HG03432 (cell line): ENCODE data around the gene RNF220.

Experiments used
- ATAC-seq: cut with Tn5 transposase; IDR thresholded peaks from one replicate; pipeline ENCODE4 v1.9.1; 2021; ENCODE audit warnings: mild to moderate bottlenecking, moderate library complexity; ENCODE audit not compliant: unreplicated experiment

RNF220 gene

DNA sequence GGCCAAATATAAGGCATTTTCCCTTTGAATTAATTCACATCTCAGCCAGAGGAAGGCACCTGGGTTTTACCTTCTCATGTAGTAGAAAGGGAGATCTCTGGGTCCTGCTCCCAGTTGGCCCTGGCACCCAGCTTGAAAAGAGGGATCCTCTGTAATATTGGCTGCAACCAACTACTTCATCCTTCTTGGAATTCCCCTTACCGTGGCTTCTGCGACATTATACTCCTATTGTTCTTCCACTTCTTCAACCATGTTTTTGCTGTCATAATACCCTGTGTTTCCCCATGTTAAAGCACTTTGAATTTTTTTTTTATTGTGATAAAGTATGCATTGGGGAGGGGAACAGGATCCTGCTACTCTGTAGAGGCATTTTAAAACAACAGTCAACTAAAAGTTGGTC, 26.8 kb downstream of the RNF220 start:
- ATAC-seq: no peak

DNA sequence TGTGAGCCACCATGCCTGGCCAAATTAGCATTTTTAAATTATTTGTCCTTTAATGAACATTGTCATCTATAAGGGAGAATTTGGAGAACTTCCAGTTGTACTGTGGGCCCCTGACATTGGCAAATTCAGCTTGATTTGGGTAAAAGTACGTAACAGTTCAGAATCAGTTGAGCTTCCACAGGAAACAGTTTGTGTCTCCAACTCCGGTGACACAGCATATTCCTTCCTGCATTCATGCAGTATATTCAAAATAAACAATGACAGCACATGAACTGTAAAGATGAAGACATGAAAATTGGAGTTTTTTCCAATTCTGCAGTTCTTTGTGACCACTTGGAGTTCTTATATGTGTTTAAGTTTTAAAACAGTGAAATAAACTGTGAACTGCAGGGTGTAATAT, 28.2 kb downstream of the RNF220 start:
- no peak for ATAC-seq

DNA sequence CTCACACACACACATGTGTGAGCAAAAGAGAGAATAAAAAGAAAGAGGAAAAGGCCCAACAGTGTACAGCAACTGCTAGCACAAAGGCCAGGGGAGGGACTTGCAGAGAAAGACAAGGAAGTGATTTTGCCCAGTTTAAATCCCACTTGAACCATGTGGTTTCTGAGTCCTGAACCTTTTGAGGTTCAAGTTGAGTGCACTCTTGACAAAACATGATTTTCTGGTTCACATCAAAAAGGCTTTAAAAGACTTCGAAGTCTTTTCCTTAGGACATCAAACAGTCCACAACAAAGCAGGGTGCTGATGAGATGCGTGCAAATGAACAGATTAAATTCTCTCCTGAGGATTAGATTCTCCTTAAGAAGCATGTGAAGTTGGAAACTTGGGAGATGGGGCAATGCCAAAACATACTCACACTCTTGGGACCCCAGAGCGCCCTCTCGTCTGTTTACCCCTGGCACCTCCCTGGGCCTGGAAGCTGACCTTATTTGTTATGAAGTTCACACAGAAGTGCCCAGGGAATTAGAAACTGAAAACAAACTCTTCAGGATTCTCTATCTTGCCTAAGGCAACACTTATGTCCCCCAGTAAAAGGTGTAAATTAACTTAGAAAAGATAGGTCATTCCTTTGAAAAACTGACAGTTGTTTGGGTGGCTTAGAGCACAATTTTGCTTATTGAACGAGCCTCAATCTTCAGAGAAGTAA, 31.5 kb downstream of the RNF220 start:
- no peak for ATAC-seq

DNA sequence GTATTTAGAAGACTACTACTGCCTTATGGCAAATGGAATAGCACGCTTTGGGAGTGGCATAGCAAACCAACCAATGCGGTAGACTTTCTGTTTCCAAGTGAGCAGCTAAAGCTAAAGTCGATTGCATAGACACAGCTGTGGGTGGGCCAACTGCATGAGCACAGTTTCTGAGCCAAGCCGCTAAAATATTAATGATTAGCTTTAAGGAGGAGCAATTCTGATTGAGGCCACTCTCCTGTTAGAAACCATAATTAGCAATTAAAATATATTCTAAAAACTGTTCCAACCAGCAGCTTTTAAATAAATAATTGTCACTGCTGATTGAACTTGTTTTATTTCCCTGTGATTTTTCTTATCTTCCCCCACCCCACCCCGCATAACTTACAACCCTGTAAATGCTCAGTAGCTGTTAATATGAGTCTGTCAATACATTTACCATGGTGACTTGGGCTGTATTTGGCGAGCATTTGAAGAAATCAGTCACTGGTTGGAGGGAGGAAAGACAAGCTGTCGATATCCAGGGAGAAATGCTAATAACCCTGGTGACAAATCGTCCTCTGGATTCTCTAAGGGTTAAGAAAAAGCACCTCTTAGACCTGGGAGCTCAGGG, 32.2 kb downstream of the RNF220 start:
- ATAC-seq: no peak

DNA sequence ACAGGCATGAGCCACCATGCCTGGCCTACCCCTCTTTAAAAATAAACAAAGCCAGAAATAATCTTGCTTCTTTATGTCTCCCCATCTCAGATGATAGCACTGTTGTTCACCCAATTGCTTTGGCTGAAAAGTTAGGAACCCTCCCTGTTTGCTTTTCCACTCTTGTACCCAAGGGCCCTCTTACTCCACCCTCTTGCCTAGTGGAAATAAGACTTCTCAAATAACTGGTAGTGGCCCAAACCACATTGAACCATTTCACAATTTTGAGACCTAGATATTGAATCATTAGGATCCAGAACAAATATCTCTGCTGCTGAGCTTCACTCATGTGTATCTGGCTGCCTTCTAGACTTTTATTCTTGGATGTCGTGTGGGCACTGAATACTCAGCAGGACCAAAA, 37.7 kb downstream of the RNF220 start:
- no peak for ATAC-seq

DNA sequence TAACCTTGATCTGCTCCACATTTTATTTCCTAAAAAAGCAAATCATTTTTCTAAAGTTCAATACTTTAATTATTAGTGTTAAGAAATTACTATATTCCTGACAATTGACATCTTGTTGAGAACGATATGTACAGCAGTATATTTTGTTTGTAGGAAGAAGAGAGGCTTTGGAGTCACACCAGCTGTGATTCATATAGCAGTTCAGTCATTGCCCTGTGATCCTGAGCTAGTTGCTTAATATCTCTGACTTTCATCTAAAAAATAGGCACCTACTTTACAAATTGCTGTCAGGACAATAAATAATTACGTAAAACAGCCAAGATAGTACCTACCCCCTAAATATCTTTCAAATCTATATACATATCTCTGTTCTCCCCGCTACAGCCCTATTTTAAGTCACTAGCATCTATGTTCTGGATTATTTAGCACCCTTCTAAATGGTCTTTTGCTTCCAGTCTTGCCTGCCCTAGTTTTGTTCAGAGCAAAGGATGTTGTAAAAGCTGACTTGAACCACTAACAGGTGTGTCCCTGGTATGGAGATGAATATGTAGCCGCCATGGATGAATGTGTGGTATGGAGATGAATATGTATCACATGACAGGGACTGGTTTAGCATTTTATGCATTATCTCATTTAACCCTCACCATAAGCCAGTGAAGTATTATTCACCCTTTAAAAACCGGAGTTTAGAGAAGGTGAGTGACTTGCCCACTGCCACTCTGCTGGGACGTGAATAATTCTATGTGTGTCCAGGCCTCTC, 42.2 kb downstream of the RNF220 start:
- no peak for ATAC-seq

DNA sequence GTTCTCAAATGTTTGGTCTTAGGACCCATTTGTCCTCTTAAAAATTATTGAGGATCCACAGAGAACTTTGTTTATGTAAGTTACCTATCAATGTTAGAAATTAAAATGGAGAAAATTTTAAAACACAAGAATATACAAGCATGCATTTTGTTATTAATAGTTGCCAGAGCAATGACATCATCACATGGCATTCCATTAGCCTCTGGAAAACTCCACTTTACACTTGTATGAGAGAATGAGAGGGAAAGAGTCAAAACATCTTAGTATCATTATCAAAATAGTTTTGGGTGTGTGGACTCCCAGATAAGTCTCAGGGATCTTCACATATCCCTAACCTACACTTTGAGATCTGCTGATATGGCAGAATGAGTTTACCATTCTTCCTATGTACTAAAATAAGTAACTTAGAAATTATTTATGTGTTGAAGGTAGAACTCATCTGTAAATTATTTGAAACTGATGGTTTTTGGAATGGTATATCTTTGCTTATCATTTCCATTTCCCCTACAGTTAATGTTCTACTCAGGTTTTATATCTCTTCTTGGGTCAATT, 48.8 kb downstream of the RNF220 start:
- no peak for ATAC-seq

DNA sequence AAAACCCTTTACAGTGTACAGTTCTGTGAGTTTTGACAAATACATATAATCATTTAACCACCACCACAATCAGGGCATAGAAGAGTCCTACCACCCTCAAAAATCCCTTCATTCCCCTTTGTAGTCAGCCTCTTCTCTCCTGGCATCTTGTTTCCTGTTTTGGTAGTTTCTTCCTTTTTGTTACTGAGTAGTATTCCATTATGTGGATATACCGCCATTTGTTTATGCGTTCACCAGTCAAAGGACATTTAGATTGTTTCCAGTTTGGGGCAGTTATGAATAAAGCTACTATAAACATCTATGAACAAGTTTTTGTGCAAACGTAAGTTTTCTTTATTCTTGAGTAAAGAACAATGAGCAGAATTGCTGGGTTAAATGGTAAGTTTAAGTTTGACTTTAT, 49.6 kb downstream of the RNF220 start:
- ATAC-seq: no peak

DNA sequence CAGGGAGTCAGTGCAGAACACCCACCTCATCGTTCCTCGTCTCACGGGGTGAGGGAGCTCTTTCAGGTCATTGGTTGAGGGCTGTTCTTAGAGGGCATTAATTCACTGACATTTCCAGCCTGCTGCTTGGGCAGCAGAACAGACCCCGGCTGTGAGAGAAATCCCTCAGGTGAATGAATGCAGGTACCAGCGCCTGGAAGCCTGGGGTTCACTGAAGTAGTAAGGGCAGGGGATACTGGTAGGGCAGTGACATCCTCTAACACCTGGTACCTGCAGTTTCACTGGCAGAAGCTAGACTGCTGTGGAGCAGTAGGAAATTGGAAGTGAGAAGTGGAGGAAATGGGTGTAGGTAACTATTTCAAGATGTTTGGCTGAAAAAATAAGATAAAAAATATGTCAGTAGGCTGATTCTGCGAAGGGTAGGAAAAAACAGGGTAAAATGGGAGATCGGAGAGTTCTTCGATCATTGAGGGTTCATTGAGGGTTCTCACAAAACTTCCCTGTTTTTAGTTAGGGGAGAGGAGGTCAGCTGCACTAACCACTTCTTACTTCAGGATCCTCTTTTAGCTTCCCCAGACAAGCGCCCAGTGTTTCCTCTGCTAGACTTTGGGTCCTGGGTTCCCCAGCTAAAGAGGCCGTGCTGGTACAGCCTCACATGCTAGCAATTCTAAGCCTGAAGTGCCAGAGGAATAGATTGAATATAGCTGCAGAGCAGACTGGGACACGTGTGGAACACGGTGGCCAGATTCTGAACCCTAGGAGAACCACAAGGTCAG, 55.2 kb downstream of the RNF220 start:
- no peak for ATAC-seq

DNA sequence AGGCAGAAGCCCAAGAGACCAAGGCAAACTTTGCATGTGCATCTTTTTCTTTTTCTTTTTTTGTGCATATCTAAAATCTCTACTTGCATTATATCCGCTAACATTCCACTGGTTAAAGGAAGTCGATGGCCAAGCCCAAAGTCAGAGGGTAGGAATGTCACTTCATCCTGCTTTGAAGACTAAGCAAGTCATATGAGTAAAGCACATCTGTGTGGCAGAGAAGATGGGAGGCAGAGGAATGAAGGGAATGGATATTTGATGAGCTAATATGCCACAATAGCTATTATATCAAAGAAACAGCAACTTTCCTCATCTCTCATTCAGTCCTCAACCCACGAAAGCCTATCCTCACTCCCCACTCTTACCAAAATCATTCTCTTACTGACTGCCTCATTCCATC, 59.3 kb downstream of the RNF220 start:
- no peak for ATAC-seq

DNA sequence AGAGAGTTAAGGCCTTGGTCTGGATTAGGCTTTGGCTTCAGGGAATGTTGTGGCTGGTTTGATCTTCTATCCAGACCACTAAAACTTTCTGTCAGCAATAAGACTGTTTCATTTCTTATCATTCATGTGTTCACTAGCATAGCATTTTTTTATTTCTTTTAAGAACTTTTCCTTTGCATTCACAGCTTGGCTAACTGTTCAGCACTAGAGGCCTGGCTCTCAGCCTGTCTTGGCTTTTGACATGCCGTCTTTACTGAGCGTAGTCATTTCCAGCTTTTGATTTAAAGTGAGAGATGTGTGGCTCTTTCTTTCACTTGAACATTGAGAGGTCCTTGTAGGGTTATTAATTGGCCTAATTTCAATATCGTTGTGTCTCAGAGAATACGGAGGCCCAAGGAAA, 62.5 kb downstream of the RNF220 start:
- ATAC-seq: no peak

DNA sequence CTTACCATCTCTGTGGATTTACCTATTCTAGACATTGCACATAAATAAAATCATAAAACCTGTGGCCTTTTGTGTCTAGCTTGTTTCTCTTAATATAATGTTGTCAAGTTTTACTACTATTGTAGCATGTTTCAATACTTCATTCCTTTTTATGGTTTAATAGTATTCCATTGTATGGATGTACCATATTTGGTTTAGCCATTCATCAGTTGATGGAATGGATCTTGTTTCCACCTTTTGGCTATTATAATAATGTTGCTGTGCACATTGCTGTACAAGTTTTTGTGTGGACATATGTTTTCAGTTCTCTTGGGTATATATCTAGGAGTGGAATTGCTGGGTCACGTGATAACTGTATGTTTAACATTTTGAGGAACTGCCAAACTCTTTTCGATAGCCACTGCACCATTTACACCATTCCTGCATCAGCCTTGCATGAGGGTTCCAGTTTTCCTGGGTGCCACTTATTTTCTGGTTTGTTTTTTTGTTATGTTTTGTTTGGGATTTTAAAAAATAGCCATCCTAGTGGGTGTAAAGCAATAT, 66.9 kb downstream of the RNF220 start:
- ATAC-seq: no peak

DNA sequence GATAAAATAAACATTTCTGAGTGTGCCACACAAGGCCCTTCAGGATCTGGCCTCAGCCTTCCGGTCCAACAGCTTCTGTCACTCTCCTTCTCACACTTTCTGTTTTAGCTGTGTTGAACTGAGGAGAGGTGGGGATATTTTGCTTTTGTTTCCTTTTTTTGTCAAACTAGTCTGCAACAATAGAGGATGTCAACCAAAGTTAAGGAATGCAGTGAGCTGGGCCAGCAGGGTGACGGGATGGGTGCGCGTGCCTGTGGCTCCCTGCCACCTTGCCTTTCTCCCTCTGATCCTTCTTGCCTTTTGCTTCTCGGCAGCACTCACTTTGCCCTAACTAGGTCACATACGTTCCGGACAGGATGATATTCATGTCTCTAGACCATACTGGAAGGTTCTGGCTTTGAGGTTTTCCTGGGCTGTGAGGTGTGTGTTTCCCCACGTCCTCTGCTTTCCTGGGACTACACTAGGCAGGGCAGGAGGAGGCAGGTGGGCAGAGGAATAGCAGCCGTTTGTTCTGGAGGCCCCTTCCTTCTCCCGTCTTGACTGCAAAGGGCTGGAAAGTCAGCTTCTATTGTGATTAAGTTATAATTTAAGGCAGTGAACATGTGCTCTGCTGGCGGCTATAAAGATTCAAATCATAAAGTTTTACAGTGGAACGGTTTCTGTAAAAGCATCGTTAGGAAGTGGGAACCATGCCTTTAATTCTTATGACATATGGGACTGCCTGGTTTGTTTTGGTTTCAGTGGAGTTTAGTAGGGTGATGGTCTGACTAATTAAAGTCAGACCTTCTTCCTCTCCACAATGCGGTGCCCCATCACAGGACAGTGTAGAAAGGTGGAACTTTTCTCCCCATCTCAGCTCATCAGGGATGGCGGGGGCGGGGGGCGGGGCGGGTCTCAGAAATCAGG, 67.8 kb downstream of the RNF220 start:
- ATAC-seq: no peak

DNA sequence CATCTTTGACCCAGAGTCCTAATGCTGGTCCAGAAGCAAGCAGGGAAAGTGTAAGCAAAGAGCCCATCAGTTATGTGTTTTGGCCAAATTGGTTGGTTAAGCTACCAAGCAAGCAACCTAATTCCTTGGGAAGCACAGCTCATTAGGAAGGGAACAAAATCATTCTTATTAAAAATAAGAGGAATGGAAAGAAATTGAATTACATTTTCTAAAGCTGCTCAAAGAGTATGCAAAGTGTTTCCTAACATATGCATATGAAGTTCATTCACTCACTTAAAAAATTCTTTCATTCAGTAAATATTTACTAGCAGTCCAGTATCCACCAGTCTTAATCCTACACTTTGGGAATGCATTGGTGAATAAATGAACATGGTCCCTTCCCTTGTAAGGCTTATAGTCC, 71.8 kb downstream of the RNF220 start:
- no peak for ATAC-seq

DNA sequence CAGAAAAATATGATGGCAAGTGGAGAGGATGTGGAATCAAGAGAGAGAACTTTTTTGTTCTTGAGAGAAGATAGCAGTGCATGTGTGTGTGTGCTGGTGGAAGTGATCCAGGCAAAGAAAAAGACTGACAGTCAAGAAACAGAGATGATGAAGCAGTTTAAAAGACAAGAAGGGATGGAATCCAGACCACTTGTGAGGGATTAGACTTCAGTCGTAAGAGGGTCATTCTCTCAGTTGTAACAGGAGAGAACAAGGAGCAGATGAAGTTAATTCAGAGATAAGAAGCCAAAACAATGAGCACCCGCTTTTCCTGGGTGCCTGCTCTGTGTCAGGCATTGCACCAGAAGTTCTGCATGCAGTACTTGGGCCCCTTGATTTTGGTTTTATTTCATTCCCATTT, 76.6 kb downstream of the RNF220 start:
- no peak for ATAC-seq

DNA sequence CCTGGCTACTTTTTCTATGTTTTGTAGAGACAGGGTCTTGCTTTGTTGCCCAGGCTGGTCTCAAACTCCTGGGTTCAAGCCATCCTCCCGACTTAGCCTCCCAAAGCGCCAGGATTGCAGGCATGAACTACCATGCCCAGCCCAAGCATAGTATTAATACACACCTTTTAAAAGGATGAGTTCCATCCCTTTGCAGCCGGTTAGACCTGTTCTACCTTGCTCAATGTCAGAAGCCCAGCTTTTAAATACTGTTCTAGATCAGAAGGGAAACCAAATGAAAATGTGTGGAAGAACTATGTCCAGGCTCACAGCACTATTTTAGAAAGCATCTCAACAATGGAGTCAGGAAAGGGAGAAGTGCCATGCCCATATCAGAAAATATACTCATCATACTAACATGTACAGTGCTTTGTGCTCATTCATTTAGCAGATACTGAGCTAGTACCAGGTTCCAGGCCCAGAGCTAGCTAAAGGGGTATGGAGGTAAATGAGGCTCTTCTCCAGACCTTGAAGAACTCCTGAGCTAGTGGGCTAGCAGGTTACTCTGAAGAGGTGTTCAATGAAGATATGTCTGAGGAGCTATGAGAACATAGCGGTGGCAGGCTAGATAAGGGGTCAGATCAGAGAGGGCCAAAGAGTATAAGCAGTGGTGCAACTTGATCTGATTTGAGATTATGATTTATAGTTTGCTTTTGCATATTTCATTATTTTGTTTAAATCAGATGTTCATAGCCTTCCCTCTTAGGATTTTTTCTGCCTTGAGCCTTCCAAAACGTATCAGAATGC, 78.2 kb downstream of the RNF220 start:
- no peak for ATAC-seq

DNA sequence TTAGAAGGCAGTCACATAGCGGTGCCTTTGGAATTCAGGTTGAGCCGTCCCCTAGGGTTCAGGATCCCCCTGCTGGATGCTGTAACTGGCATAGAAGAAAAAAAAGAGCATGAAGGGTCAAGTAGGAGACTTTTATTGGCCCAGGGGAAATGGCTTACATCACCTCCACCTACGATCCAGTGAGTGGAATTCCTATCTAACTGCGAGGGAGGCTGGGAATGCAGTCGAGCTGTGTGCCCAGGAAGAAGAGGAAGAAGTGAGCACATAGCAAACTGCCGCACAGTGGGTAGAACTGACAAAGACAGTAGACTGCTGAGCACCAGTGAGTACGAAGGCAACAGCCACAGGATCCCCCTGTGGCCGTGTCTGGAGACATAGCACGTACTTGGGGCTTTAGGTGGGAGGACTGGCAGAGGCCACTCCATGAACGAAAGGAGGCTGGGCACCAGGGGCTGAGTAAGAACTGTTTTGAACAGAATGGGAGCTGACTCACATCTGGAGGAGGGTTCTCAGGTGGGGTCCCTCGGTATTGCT, 79.2 kb downstream of the RNF220 start:
- ATAC-seq: no peak

DNA sequence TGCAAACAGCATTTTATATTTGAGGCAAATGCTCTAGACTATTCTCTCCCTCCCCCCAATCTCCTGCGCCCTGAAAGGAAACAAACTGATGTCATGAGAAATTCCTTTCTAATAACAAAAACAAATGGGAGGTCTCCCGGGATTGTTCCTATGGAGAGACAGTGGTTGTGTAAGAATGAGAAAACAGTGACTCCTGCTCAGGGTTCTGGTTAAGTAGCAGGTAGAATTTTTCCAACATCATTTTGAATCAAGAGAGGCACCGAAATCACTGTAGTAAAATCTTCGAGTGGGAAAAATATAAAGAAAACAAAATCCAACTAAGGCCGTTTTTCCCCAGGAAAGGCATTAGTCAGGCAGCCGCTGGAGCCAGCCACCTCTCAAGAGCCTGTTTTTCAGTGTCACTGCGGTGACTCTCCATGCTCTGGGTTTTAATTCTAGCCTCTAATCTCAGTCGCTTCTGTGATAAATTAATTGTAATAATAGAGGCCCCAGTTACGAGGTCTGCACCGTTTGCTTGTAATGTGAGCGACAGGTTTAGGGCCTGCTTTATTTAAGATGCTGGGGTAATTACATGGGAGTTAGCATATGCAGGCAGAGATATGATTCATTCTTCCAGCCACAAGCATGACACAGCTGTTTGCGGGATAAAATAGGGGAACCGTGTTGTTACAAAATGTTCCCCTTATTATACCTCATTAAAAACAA, 80.3 kb downstream of the RNF220 start:
- no peak for ATAC-seq
